Adrenal gland (tissue), 12 donors: ENCODE results near the gene SH2B3. TPM values are rescaled to one million over a fixed set of nuclear protein-coding genes. Genes with fewer than 3 reads are reported as not detected.

Experiments used
- DNase-seq, 7 donors: peaks; one replicate each; pipeline ENCODE4 v3.0.0-alpha.2; 2019 to 2020
- H3K27ac ChIP-seq, 5 donors: fragments of 200-600 bp; sonication (generic) in 4 of 5; 1 replicate in 3 of 5; 2 replicates in 2 of 5; pipeline versions ENCODE4 v1.5.1 to v1.8.0; 2016 to 2020; ENCODE audit warnings: mild to moderate bottlenecking in 1 of 5
- H3K27me3 ChIP-seq: fragments of 200-600 bp; 2 replicates; pipeline ENCODE4 v1.8.0; 2021
- H3K36me3 ChIP-seq, 2 donors: fragments of 200-600 bp; replicated peaks in 1 of 2; 1 replicate in 1 of 2; 2 replicates in 1 of 2; pipeline versions ENCODE4 v1.5.1 to v1.8.0; 2018 to 2022
- H3K4me1 ChIP-seq, 2 donors: fragments of 200-600 bp; replicated peaks in 1 of 2; 1 replicate in 1 of 2; 2 replicates in 1 of 2; pipeline versions ENCODE4 v1.5.1 to v1.8.0; 2018 to 2021
- H3K4me3 ChIP-seq, 4 donors: fragments of 200-600 bp; sonication (generic) in 3 of 4; one replicate each; pipeline ENCODE4 v1.5.1; 2016 to 2018
- H3K9me3 ChIP-seq, 3 donors: fragments of 200-600 bp; sonication (generic) in 1 of 3; replicated peaks in 1 of 3; 1 replicate in 2 of 3; 2 replicates in 1 of 3; pipeline versions ENCODE4 v1.5.1 to v1.8.0; 2016 to 2021
- CTCF ChIP-seq, 6 experiments: fragments of 450-650 bp in 4 of 6; fragments of 200-600 bp in 2 of 6; sonication (generic) in 1 of 6; IDR thresholded peaks; 1 replicate in 5 of 6; 2 replicates in 1 of 6; pipeline versions ENCODE4 v1.5.1 to v1.8.0; 2016 to 2021; ENCODE audit warnings: antibody characterized with exemption in 6 of 6, mild to moderate bottlenecking in 2 of 6, moderate library complexity in 1 of 6
- POLR2A ChIP-seq, 2 donors: fragments of 450-650 bp; IDR thresholded peaks; one replicate each; pipeline ENCODE4 v1.6.1; 2017; ENCODE audit warnings: antibody characterized with exemption in 2 of 2, mild to moderate bottlenecking in 2 of 2, moderate library complexity in 1 of 2
- WGBS, 4 donors: extraction: QIAGEN DNeasy Blood & Tissue Kit in 2 of 4; methylation state at CpG; one replicate each; pipeline versions ENCODE4 v1.1.5 to v1.1.7; 2013 to 2017; 5-methylcytosine and 5-hydroxymethylcytosine counted together
- intact Hi-C, 2 donors: fragments of 100-400 bp; cut with DNase I; formaldehyde crosslinking; loops; one replicate each; pipeline versions ENCODE4 v1.14.1 to v1.15.0; 2022 to 2023
- polyA plus RNA-seq, 3 donors: library from polyadenylated mRNA; stranded (reverse); fragments of 200-250 nt in 2 of 3; fragments of 350-450 nt in 1 of 3; fragmentation: Illumina TruSeq in 1 of 3; extraction: RNeasy Lipid Tissue Mini Kit (QIAGEN cat#74804) in 1 of 3; gene quantifications; one replicate each; pipeline ENCODE4 v1.2.3, GENCODE V29; 2013 to 2014
- total RNA-seq, 9 donors: library from RNA; depleted of rRNA in 4 of 9; stranded (reverse); fragments of >200 nt in 4 of 9; fragments of 120-200 nt in 1 of 9; fragmentation: NEBNext Ultra II Directional in 1 of 9; extraction: Animal tissue kit (Norgen Biotek cat#: 25700) in 1 of 9; gene quantifications; one replicate each; pipeline versions ENCODE4 v1.1.0 to v1.2.4, GENCODE V29; 2013 to 2023
- donor health status: healthy with polysubstance abuse.
- donor health status: Bipolar disorder and iron deficiency.
- donor health status: DM: yes; HTN: yes; CAD: no.
- donor health status: DM: no; HTN: no; CAD: no.
- donor health status: DM: no; HTN: no; CAD: no.
- donor health status: DM: yes; HTN: yes; CAD: no.

The SH2B3 gene
- total and polyA plus RNA-seq, 12 donors = 5.8 to 70.3 (median 28.5) TPM

GRCh38 chr12:111360325-111360930 lies 45.3 kb upstream of the SH2B3 start:
- intact Hi-C loops = no loop called here
- H3K27me3 ChIP-seq = no peaks in the 10 kb centered on the region
- peaks cover 0 to 8% of the 10 kb centered on the region in 2 donors for H3K36me3 ChIP-seq
- H3K4me3 ChIP-seq = no peak overlapping the region
- WGBS, 4 donors = 47 to 65% (median 56%) methylated on average over 6 to 9 of the region's 9 CpGs
- TF ChIP-seq CTCF (IDR thresholded peaks at IDR 0.05) = no peak
- TF ChIP-seq POLR2A (IDR thresholded peaks at IDR 0.05) = no peak
- peaks cover 13 to 20% of the 10 kb centered on the region in 2 donors for H3K4me1 ChIP-seq
- peak overlapping the region in 1 of 5 donors; percentile 65 for H3K27ac ChIP-seq
- peak in 4 of 7 donors; percentile 52 to 71 (median 66) for DNase-seq
- H3K9me3 ChIP-seq = no peaks in the 10 kb centered on the region

GRCh38 chr12:111361073-111361716 lies 44.5 kb upstream of the SH2B3 start:
- H3K36me3 ChIP-seq = peaks cover 0 to 8% of the 10 kb centered on the region in 2 donors
- TF ChIP-seq CTCF (IDR thresholded peaks at IDR 0.05) = no peak
- TF ChIP-seq POLR2A (IDR thresholded peaks at IDR 0.05) = no peak
- DNase-seq = no peak
- peak overlapping the region in 3 of 5 donors; percentile 45 to 84 (median 65) for H3K27ac ChIP-seq
- no peaks in the 10 kb centered on the region for H3K9me3 ChIP-seq
- H3K4me1 ChIP-seq = peaks cover 13 to 20% of the 10 kb centered on the region in 2 donors
- 28 to 44% (median 38%) methylated on average over 12 to 13 of the region's 13 CpGs for WGBS, 4 donors
- intact Hi-C loops = no loop called here
- no peaks in the 10 kb centered on the region for H3K27me3 ChIP-seq
- no peak overlapping the region for H3K4me3 ChIP-seq

GRCh38 chr12:111361717-111362576 lies 43.8 kb upstream of the SH2B3 start:
- Histone ChIP-seq H3K27me3 (no peaks in the 10 kb centered on the region), H3K9me3 (no peaks in the 10 kb centered on the region), H3K36me3 (peaks cover 0 to 8% of the 10 kb centered on the region in 2 donors), H3K27ac (peak overlapping the region; percentile 17 to 84 (median 53)), H3K4me3 (no peak overlapping the region), H3K4me1 (peaks cover 14 to 20% of the 10 kb centered on the region in 2 donors)
- DNase-seq = peak; percentile 66 to 85 (median 74)
- intact Hi-C loops = no loop called here
- TF ChIP-seq POLR2A (IDR thresholded peaks at IDR 0.05) (peak in 1 of 2 donors; percentile 33), CTCF (IDR thresholded peaks at IDR 0.05) (no peak)
- WGBS, 4 donors = 33 to 56% (median 40%) methylated on average over 6 to 18 of the region's 18 CpGs
